ENCODE results near the gene SCNN1B. TPM values are rescaled to one million over a fixed set of nuclear protein-coding genes. Genes with fewer than 3 reads are reported as not detected.

The SCNN1B gene
- total RNA-seq, 4 donors from 2014 or later, result 0.31 to 4.7 (median 2.6) TPM

GRCh38 chr16:23368469-23368868, 66.4 kb downstream of the SCNN1B start:
- TF ChIP-seq POLR2A (IDR thresholded peaks at IDR 0.05) (no peak), EP300 (IDR thresholded peaks at IDR 0.05) (no peak), POLR2AphosphoS5 (IDR thresholded peaks at IDR 0.05) (no peak), CTCF (IDR thresholded peaks at IDR 0.05) (no peak)
- Histone ChIP-seq H3K36me3 (no peaks in the 10 kb centered on the region), H3K27ac (no peak overlapping the region), H3K9me3 (no peaks in the 10 kb centered on the region), H3K4me1 (no peaks in the 10 kb centered on the region), H3K4me3 (no peak overlapping the region), H3K27me3 (peaks cover 27% of the 10 kb centered on the region)
- WGBS, 2 donors (ENCODE audit: low coverage in 1 of 2), result 64 to 73% methylated on average over 5 of the region's 5 CpGs
- ATAC-seq, result no peak

- H3K27ac ChIP-seq, result no peak overlapping the region
- no peaks in the 10 kb centered on the region for H3K36me3 ChIP-seq
- TF ChIP-seq EP300 (IDR thresholded peaks at IDR 0.05) (no peak), POLR2A (IDR thresholded peaks at IDR 0.05) (no peak), POLR2AphosphoS5 (IDR thresholded peaks at IDR 0.05) (no peak), CTCF (IDR thresholded peaks at IDR 0.05) (no peak)
- H3K9me3 ChIP-seq, result no peaks in the 10 kb centered on the region
- WGBS, 2 donors (ENCODE audit: low coverage in 1 of 2), result no CpG with 5 or more reads among the region's 7 CpGs
- ATAC-seq, result no peak
- no peaks in the 10 kb centered on the region for H3K4me1 ChIP-seq
- no peak overlapping the region for H3K4me3 ChIP-seq
- H3K27me3 ChIP-seq, result peaks cover 27% of the 10 kb centered on the region
Observed at GRCh38 chr16:23369416-23369815, 67.3 kb downstream of the SCNN1B start.

GRCh38 chr16:23371368-23371767, 69.3 kb downstream of the SCNN1B start:
- H3K4me3 ChIP-seq, result no peak overlapping the region
- no peak for ATAC-seq
- TF ChIP-seq CTCF (IDR thresholded peaks at IDR 0.05), result no peak
- TF ChIP-seq POLR2AphosphoS5 (IDR thresholded peaks at IDR 0.05), result no peak
- no peak for TF ChIP-seq POLR2A (IDR thresholded peaks at IDR 0.05)
- no peak for TF ChIP-seq EP300 (IDR thresholded peaks at IDR 0.05)
- H3K36me3 ChIP-seq, result no peaks in the 10 kb centered on the region
- no peaks in the 10 kb centered on the region for H3K9me3 ChIP-seq
- no peaks in the 10 kb centered on the region for H3K4me1 ChIP-seq
- peaks cover 27% of the 10 kb centered on the region for H3K27me3 ChIP-seq
- 100% methylated on average over 1 of the region's 9 CpGs; no CpG with 5 or more reads in 1 of the 2 donors for WGBS, 2 donors (ENCODE audit: low coverage in 1 of 2)
- H3K27ac ChIP-seq, result no peak overlapping the region

GRCh38 chr16:23373436-23374219, 71.5 kb downstream of the SCNN1B start:
- ATAC-seq, result no peak
- WGBS, 2 donors (ENCODE audit: low coverage in 1 of 2), result 77% methylated on average over 2 of the region's 13 CpGs; no CpG with 5 or more reads in 1 of the 2 donors
- H3K4me1 ChIP-seq, result no peaks in the 10 kb centered on the region
- H3K9me3 ChIP-seq, result no peaks in the 10 kb centered on the region
- peaks cover 27% of the 10 kb centered on the region for H3K27me3 ChIP-seq
- H3K36me3 ChIP-seq, result no peaks in the 10 kb centered on the region
- TF ChIP-seq CTCF (IDR thresholded peaks at IDR 0.05), result no peak
- TF ChIP-seq EP300 (IDR thresholded peaks at IDR 0.05), result no peak
- TF ChIP-seq POLR2AphosphoS5 (IDR thresholded peaks at IDR 0.05), result no peak
- TF ChIP-seq POLR2A (IDR thresholded peaks at IDR 0.05), result no peak
- H3K27ac ChIP-seq, result no peak overlapping the region
- H3K4me3 ChIP-seq, result no peak overlapping the region

All from gastroesophageal sphincter (tissue), 4 donors.